ENCODE measurements around the gene ADARB2. TPM values are rescaled to one million over a fixed set of nuclear protein-coding genes. Genes with fewer than 3 reads are reported as not detected.
"Not testable (repeated sequence)": the region's sequence is repeated elsewhere in the genome, so short reads cannot be mapped to it uniquely, and the experiment has no call there.

ADARB2 gene
- total RNA-seq, 4 donors from 2014 or later = 2.3 to 3.7 (median 2.6) TPM

DNA sequence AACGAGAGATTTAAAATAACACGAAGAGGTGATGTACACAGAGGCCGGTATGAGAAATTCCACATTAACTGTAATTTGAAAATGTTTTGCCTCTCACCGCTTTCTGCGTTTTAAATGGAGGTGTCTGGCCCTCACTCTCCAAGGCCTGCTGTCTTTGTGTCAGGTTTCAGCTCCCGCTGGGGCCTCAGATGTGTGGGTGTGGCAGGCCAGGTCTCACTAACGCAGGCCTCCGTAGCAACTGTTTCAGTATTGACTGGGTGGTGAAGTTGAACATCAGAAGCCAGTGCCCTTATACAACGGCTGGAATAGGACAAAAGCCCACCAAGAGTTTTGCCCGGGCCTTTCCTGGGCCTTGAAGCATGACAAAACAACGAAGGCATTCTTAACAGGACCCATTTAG is 303.1 kb downstream of the ADARB2 start:
- TF ChIP-seq, protein P1, sequence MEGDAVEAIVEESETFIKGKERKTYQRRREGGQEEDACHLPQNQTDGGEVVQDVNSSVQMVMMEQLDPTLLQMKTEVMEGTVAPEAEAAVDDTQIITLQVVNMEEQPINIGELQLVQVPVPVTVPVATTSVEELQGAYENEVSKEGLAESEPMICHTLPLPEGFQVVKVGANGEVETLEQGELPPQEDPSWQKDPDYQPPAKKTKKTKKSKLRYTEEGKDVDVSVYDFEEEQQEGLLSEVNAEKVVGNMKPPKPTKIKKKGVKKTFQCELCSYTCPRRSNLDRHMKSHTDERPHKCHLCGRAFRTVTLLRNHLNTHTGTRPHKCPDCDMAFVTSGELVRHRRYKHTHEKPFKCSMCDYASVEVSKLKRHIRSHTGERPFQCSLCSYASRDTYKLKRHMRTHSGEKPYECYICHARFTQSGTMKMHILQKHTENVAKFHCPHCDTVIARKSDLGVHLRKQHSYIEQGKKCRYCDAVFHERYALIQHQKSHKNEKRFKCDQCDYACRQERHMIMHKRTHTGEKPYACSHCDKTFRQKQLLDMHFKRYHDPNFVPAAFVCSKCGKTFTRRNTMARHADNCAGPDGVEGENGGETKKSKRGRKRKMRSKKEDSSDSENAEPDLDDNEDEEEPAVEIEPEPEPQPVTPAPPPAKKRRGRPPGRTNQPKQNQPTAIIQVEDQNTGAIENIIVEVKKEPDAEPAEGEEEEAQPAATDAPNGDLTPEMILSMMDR (IDR thresholded peaks at IDR 0.05) = no peak
- TF ChIP-seq POLR2A (IDR thresholded peaks at IDR 0.05; ENCODE audit: low read depth) = no peak
- no peak for TF ChIP-seq POLR2AphosphoS5 (IDR thresholded peaks at IDR 0.05)
- no peaks in the 10 kb centered on the region for H3K36me3 ChIP-seq
- no peak overlapping the region for H3K27ac ChIP-seq (replicated peaks in 1 of 4)
- H3K27me3 ChIP-seq = peaks cover 0 to 21% (median 0%) of the 10 kb centered on the region in 4 donors
- H3K9me3 ChIP-seq = peaks cover 0 to 20% (median 12%) of the 10 kb centered on the region in 4 donors
- no peak overlapping the region for H3K4me3 ChIP-seq
- no peak for DNase-seq (ENCODE audit: extremely low spot score)
- no peaks in the 10 kb centered on the region for H3K4me1 ChIP-seq
- intact Hi-C loops (cut with DNase I) = no loop called here
- 72% methylated on average over 10 of the region's 11 CpGs for WGBS

- no peaks in the 10 kb centered on the region for H3K36me3 ChIP-seq
- WGBS = 64% methylated on average over 3 of the region's 3 CpGs
- no peaks in the 10 kb centered on the region for H3K4me1 ChIP-seq
- intact Hi-C loops (cut with DNase I) = no loop called here
- H3K4me3 ChIP-seq = no peak overlapping the region
- peaks cover 0 to 7% (median 0%) of the 10 kb centered on the region in 4 donors for H3K27me3 ChIP-seq
- H3K9me3 ChIP-seq = peaks cover 0 to 20% (median 12%) of the 10 kb centered on the region in 4 donors
- TF ChIP-seq, protein P1 (IDR thresholded peaks at IDR 0.05) = no peak
- TF ChIP-seq EP300 (IDR thresholded peaks at IDR 0.05) (no peak), POLR2A (IDR thresholded peaks at IDR 0.05; ENCODE audit: low read depth) (no peak), POLR2AphosphoS5 (IDR thresholded peaks at IDR 0.05) (no peak)
- no peak for DNase-seq (ENCODE audit: extremely low spot score)
- no peak overlapping the region for H3K27ac ChIP-seq (replicated peaks in 1 of 4)
Measured at GRCh38 chr10:1432161-1432560, 305.2 kb downstream of the ADARB2 start.

- WGBS = 93% methylated on average over 1 of the region's 1 CpG
- Histone ChIP-seq H3K9me3 (peaks cover 0 to 20% (median 12%) of the 10 kb centered on the region in 4 donors), H3K4me3 (no peak overlapping the region), H3K27me3 (peaks cover 0 to 7% (median 0%) of the 10 kb centered on the region in 4 donors), H3K4me1 (no peaks in the 10 kb centered on the region), H3K36me3 (no peaks in the 10 kb centered on the region), H3K27ac (replicated peaks in 1 of 4) (no peak overlapping the region)
- no peak for TF ChIP-seq POLR2AphosphoS5 (IDR thresholded peaks at IDR 0.05)
- TF ChIP-seq POLR2A (IDR thresholded peaks at IDR 0.05; ENCODE audit: low read depth) = no peak
- TF ChIP-seq EP300 (IDR thresholded peaks at IDR 0.05) = no peak
- TF ChIP-seq, protein P1 (IDR thresholded peaks at IDR 0.05) = no peak
- DNase-seq (ENCODE audit: extremely low spot score) = no peak
- intact Hi-C loops (cut with DNase I) = no loop called here
Measured at GRCh38 chr10:1431229-1431628, 306.1 kb downstream of the ADARB2 start.

DNA sequence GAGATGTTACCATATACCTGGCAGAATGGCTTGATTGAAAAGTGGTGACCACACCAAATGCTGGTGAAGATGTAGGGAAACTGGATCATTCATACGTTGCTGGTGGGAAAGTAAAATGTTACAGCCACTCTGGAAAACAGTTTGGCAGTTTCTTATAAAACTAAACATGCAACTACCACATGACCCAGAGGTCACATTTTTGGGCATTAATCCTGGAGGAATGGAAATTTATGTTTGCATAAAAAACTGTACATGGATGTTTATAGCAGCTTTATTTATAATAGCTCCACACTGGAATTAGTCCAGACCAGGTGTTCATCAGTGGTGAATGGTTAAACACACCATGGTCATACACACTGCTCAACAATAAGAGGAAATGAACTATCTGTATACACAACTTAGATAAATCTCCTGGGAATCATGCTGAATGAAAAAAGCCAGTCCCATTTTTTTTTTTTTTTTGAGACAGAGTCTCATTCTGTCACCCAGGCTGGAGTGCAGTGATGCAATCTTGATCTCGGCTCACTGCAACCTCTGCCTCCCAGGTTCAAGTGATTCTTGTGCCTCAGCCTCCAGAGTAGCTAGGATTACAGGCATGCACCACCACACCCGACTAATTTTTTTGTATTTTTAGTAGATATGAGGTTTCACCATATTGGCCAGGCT is 309.7 kb downstream of the ADARB2 start:
- WGBS = 52% methylated on average over 3 of the region's 3 CpGs
- H3K4me1 ChIP-seq; DNase-seq (ENCODE audit: extremely low spot score); H3K4me3 ChIP-seq; H3K36me3 ChIP-seq; H3K27ac ChIP-seq (replicated peaks in 1 of 4); intact Hi-C loops (cut with DNase I): not testable (repeated sequence)
- Histone ChIP-seq H3K27me3 (peaks cover 0 to 13% (median 0%) of the 10 kb centered on the region in 4 donors), H3K9me3 (peaks cover 0 to 20% (median 12%) of the 10 kb centered on the region in 4 donors)

DNA sequence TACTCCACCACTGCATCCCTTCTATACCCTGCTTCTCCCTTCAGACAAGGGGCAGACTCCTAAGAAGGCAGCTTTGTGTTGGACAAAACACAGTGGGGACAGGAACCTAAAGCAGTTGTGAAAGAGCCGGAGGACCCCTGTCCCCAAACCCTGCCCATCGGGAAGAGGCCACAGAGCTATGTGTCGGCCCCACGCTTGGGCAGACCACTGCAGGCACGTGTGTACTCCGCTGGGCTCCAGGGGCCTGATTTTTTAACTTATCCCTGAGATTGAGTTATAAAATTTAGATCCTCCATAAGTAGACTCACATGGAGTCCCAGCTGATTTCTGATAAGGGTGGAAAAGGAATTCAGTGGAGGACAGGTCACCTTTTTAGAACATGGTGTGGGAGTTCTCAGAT is 310.5 kb downstream of the ADARB2 start:
- DNase-seq (ENCODE audit: extremely low spot score) = no peak
- no peaks in the 10 kb centered on the region for H3K4me1 ChIP-seq
- intact Hi-C loops (cut with DNase I) = no loop called here
- no peak overlapping the region for H3K4me3 ChIP-seq
- H3K9me3 ChIP-seq = peaks cover 0 to 19% (median 7%) of the 10 kb centered on the region in 4 donors
- H3K27me3 ChIP-seq = peaks cover 0 to 22% (median 0%) of the 10 kb centered on the region in 4 donors
- H3K27ac ChIP-seq (replicated peaks in 1 of 4) = no peak overlapping the region
- TF ChIP-seq, protein P1 (IDR thresholded peaks at IDR 0.05) = no peak
- WGBS = 84% methylated on average over 6 of the region's 6 CpGs
- H3K36me3 ChIP-seq = no peaks in the 10 kb centered on the region

Measured in esophagus muscularis mucosa (tissue), 4 donors.